RWPE2 (cell line): ENCODE data around the gene FKBP1A.

Source experiments
- ATAC-seq: fragments of 200-7000 bp; cut with Tn5 transposase; 3 replicates; pipeline ENCODE4 v1.9.1; 2021; ENCODE audit warnings: low read depth
- DNase-seq: peaks from one replicate; pipeline ENCODE4 v3.0.0-alpha.2; 2020; ENCODE audit warnings: low spot score
- H3K27ac ChIP-seq: fragments of 450-650 bp; 2 replicates; pipeline ENCODE4 v1.5.1; 2017; ENCODE audit warnings: mild to moderate bottlenecking; ENCODE audit not compliant: poor library complexity, severe bottlenecking
- H3K27me3 ChIP-seq: fragments of 250-450 bp; sonication (Bioruptor Pico); 2 replicates; pipeline ENCODE4 v1.5.1; 2021; ENCODE audit warnings: mild to moderate bottlenecking, moderate library complexity; ENCODE audit not compliant: insufficient read depth, poor library complexity, severe bottlenecking
- H3K36me3 ChIP-seq: fragments of 250-450 bp; sonication (Bioruptor Pico); 2 replicates; pipeline ENCODE4 v1.5.1; 2020; ENCODE audit warnings: low read depth, mild to moderate bottlenecking, moderate library complexity
- H3K4me1 ChIP-seq: fragments of 250-450 bp; sonication (Bioruptor Pico); 2 replicates; pipeline ENCODE4 v1.5.1; 2021; ENCODE audit warnings: mild to moderate bottlenecking, moderate library complexity; ENCODE audit not compliant: insufficient read depth, poor library complexity, severe bottlenecking
- H3K4me3 ChIP-seq: fragments of 250-450 bp; sonication (Bioruptor Pico); 2 replicates; pipeline ENCODE4 v1.5.1; 2021; ENCODE audit warnings: mild to moderate bottlenecking, moderate library complexity; ENCODE audit not compliant: severe bottlenecking
- H3K9me3 ChIP-seq: fragments of 250-450 bp; sonication (Bioruptor Pico); 2 replicates; pipeline ENCODE4 v1.5.1; 2021; ENCODE audit warnings: mild to moderate bottlenecking, moderate library complexity; ENCODE audit not compliant: severe bottlenecking
- TF ChIP-seq, protein P1 (sequence below): fragments of 450-650 bp; IDR thresholded peaks from one replicate; pipeline ENCODE4 v1.5.1; 2017; ENCODE audit warnings: mild to moderate bottlenecking, moderate library complexity; ENCODE audit not compliant: poor library complexity, severe bottlenecking

FKBP1A gene

DNA sequence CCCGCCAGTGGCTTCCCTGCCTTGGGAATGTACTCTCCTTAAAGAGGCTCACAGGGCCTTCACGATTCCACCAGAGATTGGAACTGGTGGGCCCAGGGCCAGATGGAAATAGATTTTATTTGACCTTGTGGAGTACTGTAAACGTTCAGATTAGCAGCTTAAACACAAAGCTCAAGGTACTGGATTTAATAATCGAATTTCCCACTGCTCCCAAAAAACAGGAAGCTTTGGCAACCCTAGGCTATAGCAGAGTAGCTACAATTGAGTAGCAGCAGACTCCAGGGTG is 71.3 kb downstream of the FKBP1A start:
- Histone ChIP-seq H3K27me3 (no peaks in the 10 kb centered on the region), H3K36me3 (no peaks in the 10 kb centered on the region), H3K9me3 (no peaks in the 10 kb centered on the region), H3K4me3 (no peak overlapping the region), H3K4me1 (peaks cover 19% of the 10 kb centered on the region), H3K27ac (peak overlapping the region; percentile 81)
- no peak for ATAC-seq
- no peak for DNase-seq
- TF ChIP-seq, protein P1, sequence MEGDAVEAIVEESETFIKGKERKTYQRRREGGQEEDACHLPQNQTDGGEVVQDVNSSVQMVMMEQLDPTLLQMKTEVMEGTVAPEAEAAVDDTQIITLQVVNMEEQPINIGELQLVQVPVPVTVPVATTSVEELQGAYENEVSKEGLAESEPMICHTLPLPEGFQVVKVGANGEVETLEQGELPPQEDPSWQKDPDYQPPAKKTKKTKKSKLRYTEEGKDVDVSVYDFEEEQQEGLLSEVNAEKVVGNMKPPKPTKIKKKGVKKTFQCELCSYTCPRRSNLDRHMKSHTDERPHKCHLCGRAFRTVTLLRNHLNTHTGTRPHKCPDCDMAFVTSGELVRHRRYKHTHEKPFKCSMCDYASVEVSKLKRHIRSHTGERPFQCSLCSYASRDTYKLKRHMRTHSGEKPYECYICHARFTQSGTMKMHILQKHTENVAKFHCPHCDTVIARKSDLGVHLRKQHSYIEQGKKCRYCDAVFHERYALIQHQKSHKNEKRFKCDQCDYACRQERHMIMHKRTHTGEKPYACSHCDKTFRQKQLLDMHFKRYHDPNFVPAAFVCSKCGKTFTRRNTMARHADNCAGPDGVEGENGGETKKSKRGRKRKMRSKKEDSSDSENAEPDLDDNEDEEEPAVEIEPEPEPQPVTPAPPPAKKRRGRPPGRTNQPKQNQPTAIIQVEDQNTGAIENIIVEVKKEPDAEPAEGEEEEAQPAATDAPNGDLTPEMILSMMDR, result no peak

GRCh38 chr20:1320902-1321653 is 71.8 kb downstream of the FKBP1A start:
- Histone ChIP-seq H3K27ac (no peak overlapping the region), H3K9me3 (no peaks in the 10 kb centered on the region), H3K4me1 (peaks cover 17% of the 10 kb centered on the region), H3K36me3 (no peaks in the 10 kb centered on the region), H3K4me3 (no peak overlapping the region), H3K27me3 (no peaks in the 10 kb centered on the region)
- ATAC-seq, result no peak
- TF ChIP-seq, protein P1, result no peak
- no peak for DNase-seq

DNA sequence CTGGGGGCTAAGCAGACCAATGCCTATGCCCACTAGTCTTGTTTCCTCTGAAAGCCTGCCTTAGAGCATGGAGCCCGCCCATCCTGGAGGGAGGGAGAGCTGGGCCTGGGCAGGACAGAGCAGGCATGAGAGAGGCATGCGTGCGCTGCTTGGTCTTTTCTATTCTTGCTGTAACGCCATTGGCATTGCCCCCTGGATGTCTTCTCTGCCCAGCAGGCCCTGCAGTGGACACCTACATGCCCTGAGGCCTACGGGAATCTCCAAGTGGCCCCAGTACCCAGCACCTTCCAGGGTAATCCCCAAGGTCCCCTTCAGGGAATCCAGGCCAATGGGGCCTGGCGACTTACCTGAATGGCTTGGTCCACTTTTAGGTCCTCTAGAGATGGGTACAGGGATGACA is 72.8 kb downstream of the FKBP1A start:
- DNase-seq, result no peak
- no peak overlapping the region for H3K27ac ChIP-seq
- no peak for ATAC-seq
- H3K9me3 ChIP-seq, result no peaks in the 10 kb centered on the region
- peaks cover 17% of the 10 kb centered on the region for H3K4me1 ChIP-seq
- TF ChIP-seq, protein P1, result no peak
- no peak overlapping the region for H3K4me3 ChIP-seq
- no peaks in the 10 kb centered on the region for H3K27me3 ChIP-seq
- H3K36me3 ChIP-seq, result no peaks in the 10 kb centered on the region

- Histone ChIP-seq H3K27ac (no peak overlapping the region), H3K9me3 (no peaks in the 10 kb centered on the region), H3K4me3 (no peak overlapping the region), H3K36me3 (no peaks in the 10 kb centered on the region), H3K4me1 (peaks cover 14% of the 10 kb centered on the region), H3K27me3 (no peaks in the 10 kb centered on the region)
- ATAC-seq (no peak), DNase-seq (no peak)
- TF ChIP-seq, protein P1, result no peak
Measured at GRCh38 chr20:1319462-1319861, 73.4 kb downstream of the FKBP1A start.

GRCh38 chr20:1319051-1319450 is 73.8 kb downstream of the FKBP1A start:
- TF ChIP-seq, protein P1, result no peak
- Histone ChIP-seq H3K27ac (no peak overlapping the region), H3K27me3 (no peaks in the 10 kb centered on the region), H3K9me3 (no peaks in the 10 kb centered on the region), H3K36me3 (no peaks in the 10 kb centered on the region), H3K4me1 (peaks cover 13% of the 10 kb centered on the region), H3K4me3 (no peak overlapping the region)
- no peak for DNase-seq
- ATAC-seq, result no peak
